ENCODE data around the gene FSTL3. TPM values are rescaled to one million over a fixed set of nuclear protein-coding genes. Genes with fewer than 3 reads are reported as not detected.
"Not testable (repeated sequence)": the region's sequence is repeated elsewhere in the genome, so short reads cannot be mapped to it uniquely, and the experiment has no call there.

Gene FSTL3
- polyA plus RNA-seq, 1 donor, result 17.8 TPM

DNA sequence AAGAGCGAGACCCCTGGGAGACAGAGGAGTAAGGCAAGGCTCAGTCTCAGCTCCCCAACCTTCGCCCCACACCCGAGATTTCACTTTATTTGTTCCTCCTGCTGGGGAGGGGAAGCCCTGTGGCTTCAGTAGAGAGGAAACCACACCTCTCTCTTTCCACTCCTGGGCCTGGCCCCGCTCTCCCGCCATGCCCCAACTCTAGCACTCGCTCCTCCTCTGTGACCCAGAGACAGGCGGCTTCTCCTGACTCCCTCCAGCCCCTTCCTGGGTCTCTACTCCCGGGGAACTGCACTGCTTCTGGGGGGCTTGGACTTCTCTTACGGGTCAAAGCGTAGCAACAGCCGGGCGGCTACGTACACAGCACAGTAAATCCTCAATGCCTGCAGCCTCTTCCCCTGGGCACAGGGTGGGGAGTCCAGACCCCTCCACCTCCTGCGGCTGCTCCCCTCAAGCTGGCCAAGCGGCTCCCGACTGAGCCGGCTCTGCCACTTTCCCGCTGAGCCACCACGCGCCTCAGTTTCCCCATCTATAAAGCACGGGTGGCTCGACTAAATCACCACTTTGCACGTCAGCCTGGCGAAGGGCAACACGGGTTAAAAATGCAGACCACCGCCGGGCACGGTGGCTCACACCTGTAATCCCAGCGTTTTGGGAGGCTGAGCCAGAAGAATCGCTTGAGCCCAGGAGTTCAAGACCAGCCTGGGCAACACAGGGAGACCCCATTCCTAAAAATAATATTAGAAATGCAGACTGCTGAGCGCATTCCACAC is 14.6 kb upstream of the FSTL3 start:
- DNase-seq (ENCODE audit: low read depth), result no peak

DNA sequence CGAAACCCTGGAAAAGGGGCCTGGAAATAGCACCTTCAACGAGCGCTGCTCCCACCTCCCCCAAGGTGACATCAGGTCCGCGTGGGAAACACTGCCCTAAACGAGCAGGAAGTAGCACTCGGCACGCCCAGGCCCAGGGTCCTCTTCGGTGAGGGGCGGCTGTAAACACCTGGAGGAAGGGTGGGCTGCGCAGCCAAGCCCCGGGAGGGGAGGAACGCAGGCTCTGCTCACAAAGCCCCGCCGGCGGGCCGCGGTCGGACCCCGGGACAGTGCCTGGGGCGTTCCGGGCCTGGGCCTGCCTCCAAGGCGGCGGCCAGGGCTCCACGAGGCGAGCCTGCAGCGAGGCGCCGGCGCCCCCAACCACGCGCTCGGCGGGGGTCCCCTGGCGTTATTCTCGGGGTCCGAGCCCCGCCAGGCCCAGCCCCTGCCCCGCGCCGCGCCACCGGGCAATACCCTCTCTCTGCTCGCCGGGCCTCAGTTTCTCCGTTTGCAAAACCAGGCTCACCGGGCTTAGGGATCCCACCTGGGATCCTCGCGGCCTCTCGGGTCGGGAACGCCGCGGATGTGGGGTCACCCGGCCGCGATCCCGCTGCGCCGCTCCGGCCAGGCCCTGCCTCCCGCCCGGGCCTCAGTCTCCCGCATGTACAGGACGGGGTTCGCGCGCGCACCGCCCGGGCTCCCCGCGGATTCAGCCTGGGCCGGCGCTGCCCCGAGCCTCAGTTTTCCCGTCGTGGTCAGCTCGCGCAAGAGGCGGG is 13.8 kb upstream of the FSTL3 start:
- no peak for DNase-seq (ENCODE audit: low read depth)

DNA sequence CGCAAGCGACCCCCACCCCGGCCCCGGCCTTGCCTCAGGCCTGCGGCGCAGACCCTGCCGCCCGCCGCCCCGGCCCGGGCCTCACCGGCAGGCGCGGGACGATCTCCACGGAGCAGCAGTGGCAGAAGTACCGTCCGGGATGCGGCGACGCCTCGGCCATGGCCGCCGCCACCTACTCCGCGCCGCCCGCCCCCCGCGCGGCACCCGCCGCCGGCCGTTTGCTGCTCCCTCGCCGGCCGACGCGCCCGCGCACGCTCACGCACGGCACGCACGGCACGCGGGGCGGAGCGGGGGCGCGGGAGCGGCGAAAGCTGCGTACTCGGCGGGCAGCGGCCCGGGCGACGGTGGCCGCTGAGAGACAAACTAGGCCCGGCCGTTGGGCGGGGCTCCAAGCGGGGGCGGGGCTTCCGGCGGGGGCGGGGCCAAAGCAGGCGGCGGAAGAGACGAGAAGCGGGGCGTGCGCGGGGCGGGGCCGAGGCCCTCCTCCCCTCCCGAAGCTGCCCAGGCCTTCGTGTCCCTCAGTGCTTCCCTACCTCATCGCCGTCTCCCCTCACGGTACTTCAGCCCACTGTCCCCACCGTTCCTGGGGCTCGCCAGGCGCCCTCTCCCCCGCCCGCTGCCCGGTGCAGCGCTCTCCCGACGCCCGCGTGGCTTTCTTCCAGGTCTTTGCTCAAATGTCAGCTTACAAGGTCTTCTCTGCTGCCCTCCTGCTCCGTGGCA is 13.1 kb upstream of the FSTL3 start, which contains the start of gene RNF126:
TSS of gene RNF126 (minus strand) at position 253 of the 720 bp plus-strand sequence. CDS start at position 160, 93 bp downstream.
- peak; percentile 71 for DNase-seq (ENCODE audit: low read depth)

DNA sequence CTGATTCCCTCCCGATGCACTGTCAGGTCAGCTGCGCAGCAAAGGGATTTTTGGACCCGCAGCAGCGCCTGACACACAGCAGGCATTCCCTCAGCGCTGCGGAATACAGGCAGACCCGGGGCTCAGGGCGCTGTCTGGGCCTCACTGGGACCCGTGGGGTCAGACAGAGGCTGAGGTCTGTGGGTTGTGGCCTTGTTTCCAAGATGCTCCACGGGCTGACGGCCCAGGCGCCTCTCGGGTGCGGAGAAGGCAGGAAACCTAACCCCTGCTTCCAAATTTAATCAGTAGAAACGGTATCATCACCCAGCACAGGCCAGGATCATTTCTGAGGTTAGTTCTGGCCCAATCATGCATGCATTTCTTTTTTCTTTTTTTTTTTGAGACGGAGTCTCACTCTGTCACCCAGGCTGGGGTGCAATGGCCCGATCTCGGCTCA is 12.5 kb upstream of the FSTL3 start:
- no peak for DNase-seq (ENCODE audit: low read depth)

DNA sequence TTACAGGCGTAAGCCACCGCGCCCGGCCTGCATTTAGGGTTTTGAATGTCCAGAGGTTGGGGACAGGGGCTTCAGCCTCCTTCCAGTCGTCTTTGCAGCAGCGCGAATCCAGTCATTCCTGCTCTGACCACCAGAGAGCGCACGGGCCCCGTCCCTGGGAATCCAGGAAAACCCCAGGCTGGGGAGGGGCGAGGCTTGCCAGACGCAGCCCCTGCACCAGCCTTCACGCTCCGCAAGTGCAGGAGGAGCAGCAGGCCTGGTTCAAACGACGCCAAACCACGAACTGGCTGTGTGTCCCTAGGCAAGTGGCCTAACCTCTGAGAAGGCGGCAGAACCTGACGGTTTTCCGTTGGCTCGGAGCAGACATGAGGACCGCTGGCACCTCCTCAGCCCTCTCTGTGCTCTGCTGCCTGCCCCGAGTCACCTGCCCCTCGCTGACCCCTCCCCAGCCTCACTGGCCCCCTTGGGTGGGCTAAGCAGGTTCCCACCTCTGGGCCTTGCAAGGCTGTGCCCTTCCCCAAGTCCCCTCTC is 11.2 kb upstream of the FSTL3 start:
- no peak for DNase-seq (ENCODE audit: low read depth)

DNA sequence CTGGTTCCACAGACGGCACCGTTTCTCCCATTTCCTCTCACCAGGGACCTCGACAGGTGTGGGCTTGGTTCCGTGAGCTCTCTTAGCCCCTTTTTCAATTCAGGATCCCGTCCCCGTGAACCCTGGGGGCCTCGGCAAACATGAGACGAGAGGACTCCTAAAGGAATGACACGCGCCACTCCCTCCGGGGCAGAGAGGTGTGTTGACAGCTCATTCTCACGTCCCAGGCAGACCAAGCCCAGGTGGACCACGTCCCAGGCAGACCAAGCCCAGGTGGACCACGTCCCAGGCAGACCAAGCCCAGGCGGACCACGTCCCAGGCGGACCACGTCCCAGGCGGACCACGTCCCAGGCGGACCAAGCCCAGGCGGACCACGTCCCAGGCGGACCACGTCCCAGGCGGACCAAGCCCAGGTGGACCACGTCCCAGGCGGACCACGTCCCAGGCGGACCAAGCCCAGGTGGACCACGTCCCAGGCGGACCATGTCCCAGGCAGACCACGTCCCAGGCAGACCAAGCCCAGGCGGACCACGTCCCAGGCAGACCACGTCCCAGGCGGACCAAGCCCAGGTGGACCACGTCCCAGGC is 9.1 kb upstream of the FSTL3 start:
- not testable (repeated sequence) for DNase-seq (ENCODE audit: low read depth)

DNA sequence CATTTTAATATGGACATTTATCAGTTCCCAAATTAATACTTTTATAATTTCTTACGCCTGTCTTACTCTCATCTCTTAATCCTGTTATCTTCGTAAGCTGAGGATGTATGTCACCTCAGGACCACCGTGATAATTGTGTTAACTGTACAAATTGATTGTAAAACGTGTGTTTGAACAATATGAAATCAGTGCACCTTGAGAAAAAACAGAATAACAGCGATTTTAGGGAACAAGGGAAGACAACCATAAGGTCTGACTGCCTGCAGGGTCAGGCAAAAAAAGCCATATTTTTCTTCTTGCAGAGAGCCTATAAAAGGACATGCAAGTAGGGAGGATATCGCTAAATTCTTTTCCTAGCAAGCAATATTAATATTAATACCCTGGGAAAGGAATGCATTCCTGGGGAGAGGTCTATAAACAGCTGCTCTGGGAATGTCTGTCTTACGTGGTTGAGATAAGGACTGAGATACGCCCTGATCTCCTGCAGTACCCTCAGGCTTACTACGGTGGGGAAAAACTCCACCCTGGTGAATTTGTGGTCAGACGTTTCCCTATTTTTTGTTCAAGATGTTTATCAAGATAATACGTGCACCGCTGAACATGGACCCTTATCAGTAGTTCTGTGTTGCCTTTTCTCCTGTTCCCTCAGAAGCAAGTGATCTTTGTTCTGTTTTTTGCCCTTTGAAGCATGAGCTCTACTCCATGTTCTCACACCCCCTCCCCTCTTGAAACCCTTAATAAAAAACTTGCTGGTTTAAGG is 7.3 kb upstream of the FSTL3 start:
- not testable (repeated sequence) for DNase-seq (ENCODE audit: low read depth)

DNA sequence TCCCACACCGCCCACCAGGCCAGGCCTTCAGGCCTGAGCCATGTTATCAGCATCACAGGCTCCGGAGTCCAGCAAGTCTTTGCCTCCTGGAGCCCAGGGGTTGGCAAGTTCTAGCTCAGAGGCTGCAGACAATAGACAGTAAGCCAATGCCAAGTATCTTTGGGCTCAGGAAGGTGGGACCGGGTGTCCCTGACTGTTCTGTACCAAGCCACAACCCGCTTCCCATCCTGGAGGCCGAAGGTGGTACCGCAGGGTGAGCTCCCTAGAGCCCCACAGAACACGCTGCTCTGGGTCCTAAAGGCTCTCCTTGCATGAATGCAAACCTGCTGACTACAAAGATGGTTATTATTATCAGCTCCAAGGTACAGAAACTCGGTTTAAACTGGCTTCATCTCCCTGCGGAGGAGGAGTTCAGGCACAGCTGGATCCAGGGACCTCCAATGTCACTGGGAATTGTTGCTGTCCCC is 5.5 kb upstream of the FSTL3 start:
- no peak for DNase-seq (ENCODE audit: low read depth)

DNA sequence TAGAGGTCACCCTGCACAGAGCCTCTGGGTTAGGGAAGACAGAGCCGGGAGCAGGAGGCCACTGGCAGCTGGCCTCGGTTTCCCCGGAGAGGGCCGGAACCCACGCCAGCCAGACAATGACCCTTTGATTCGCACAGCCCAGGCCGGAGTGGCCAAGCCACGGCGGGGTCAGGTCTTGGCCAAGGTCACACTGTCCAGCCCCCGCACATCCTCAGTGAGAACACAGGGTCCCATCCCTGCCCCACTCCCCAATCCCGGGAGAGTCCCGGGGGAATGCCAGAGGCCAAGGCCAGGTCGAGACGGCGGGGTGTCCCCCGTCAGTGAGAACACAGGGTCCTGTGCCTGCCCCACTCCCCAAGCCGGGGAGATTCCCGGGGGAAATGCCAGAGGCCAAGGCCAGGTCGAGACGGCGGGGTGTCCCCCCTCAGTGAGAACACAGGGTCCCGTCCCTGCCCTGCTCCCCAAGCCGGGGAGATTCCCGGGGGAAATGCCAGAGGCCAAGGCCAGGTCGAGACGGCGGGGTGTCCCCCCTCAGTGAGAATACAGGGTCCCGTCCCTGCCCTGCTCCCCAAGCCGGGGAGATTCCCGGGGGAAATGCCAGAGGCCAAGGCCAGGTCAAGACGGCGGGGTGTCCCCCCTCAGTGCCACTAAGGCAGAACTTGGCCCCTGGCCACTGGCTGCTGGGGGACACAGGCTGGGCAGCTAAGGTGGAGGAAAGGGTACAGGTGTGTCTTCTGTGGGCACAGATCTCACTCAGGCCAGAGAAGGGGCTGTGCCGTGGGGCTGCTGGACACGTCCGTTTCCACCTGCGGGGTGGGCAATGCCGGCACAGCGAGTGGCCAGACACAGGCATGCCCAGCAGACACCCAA is 1.7 kb upstream of the FSTL3 start:
- DNase-seq (ENCODE audit: low read depth), result no peak

DNA sequence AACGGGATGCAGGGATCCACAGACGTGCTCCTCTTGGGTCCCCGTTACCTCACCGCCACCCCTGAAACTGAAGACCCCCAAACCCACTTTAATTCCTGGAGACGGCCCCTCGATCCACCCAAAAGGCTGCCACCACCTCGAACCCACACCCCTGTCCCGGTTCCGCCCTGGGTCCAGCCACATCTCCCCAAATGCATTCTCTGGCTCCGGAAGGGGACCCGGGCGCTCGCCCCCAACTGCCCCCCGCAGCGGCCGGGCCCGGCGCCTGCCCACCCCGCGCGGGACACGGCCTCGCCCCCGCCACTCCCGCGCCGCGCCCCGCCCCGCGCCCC is 219 bp upstream of the FSTL3 start:
- DNase-seq (ENCODE audit: low read depth), result no peak

DNA sequence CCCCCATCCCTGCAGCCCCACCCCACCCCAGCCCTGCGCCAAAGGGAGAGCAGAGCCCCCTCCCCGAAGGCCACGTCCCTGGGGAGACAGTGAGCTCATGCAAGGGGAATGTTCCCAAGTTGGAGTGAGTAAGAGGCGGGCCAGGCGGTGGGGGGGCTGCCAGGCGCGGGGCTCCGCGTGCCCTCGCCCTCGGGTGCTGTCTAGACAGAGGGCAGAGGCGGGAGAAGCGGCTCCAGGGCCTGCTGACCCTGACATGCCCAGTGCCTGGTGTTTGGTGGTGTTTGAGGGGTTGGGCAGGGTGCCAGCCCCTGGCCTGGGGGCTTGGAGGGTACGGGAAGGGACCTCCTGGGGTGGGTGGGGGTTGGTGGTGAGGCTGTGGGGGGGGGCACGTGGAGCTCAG is 1.0 kb downstream of the FSTL3 start:
- DNase-seq (ENCODE audit: low read depth), result no peak

DNA sequence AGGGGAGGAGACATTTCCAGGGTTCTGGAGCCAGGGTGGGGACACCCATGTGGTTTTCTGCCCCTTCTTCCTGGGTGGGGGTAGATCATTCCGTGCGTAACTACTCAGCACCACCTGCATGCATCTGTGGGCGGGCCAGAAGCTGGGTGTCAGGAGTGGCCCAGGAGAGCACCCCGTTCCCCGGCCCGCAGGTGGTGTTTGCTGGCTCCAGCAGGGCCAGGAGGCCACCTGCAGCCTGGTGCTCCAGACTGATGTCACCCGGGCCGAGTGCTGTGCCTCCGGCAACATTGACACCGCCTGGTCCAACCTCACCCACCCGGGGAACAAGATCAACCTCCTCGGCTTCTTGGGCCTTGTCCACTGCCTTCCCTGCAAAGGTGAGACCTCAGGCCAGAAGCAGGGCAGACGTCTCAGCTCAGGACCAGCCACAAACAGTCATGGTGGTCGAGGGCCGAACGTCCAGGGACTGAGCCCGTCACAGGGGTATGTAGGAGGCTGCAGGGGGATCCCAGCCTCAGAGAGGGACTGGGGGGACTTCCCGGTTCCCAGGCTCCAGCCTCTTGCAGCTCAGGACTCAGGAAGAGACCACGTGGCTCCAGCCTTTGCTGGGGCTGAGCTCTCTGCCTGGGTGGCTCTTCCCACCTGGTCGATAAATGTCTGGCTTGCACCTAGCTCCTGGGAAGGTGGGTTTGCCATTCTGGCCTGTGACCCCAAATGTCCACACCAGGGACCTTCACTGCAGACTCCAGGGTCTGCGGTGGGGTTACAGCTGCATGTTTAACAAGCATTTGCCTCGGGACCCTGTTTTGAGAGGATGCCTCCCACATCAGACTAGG is 1.6 kb downstream of the FSTL3 start:
- no peak for DNase-seq (ENCODE audit: low read depth)

DNA sequence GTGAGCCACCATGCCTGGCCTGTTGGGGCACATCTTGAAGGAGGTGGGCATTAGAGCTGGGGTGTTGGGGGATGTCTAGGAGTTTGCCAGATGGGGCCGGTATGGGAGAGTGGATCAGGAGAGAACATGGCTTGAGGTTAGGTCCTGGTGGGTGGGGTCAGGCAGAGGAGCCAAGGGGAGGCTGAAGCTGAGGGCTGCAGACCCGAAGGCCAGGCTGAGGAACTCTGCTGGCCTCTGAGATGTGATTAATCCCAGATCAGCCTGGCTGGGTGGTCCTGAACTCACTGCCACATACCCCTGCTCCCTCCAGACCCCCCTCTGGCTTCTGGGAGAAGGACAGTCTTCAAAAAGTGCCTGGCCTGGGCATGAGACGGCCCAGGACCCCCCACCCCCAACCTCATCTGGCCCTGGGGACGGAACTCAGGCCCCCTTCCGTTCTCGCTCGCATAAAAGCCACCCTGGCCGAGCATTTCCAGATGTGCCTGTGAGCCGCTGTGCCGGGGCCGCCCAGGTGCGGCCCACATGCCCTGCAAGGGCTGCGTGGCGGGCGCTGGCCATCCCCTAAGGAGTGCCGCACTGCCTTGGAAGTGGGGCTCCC is 2.7 kb downstream of the FSTL3 start:
- no peak for DNase-seq (ENCODE audit: low read depth)

DNA sequence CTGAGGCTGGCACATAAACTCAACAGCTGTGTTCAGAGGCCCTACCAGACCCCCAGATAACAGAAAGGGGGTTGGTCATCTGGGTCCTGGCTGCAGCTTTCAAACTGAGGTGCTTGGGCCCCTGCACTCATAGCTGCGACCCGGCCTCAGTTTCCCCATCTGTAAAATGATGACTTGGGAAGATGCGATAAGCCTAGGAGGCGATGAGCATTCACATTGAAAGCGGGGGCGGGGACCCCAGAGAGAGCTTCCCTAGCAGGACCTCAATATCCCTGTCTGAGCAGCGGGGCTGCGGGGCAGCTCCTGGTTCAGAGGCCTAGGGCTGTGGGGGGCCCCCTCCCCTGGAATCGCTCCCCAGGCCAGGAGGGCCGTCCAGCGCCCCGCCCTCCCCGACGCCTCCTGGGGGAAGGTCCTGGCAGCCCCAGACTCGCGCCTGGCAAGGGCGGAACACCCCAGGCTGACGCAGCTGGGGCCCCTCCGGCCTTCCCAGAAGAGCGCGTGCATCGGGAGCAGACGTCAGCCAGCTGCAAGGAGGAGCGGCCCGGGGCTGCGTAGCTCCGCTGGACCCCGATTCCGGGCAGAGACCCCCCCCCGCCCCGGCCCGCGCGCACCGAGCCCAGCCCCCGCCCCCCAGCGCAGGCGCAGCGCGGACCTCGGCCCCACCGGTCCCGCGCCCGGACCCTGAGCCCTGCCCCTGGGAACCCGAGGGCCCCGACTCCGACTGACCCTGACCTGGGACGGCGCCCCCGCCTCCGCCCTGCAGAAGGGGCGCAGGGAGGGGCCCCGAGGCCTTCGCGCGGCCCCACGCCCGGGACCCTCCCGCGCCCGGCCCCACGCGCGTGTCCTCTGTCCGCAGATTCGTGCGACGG is 3.5 kb downstream of the FSTL3 start:
- no peak for DNase-seq (ENCODE audit: low read depth)

DNA sequence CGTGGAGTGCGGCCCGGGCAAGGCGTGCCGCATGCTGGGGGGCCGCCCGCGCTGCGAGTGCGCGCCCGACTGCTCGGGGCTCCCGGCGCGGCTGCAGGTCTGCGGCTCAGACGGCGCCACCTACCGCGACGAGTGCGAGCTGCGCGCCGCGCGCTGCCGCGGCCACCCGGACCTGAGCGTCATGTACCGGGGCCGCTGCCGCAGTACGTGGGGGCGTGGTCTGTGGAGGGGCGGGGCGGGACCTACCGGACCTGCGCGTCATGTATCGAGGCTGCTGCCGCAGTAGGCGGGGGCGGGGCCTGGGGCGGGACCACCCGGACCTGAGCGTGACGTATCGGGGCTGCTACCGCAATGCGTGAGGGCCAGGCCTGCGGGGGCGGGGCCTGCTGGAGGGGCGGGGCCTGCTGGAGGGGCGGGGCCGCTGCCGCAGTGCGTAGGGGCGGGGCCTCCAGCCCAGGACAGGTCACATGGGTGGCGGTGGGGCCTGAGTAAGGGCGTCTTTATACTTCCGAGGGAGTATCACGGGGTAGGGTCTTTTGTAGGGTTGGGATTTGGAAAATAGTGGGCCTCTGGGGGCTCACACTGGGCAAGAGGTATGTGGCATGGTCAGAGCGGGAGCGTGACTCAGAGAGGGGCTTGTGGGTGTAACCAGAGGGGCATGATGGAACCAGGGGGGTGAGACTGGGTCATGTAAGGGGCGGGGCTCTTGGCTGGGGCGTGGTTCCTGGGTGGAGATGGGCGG is 4.3 kb downstream of the FSTL3 start:
- peak; percentile 77 for DNase-seq (ENCODE audit: low read depth)

DNA sequence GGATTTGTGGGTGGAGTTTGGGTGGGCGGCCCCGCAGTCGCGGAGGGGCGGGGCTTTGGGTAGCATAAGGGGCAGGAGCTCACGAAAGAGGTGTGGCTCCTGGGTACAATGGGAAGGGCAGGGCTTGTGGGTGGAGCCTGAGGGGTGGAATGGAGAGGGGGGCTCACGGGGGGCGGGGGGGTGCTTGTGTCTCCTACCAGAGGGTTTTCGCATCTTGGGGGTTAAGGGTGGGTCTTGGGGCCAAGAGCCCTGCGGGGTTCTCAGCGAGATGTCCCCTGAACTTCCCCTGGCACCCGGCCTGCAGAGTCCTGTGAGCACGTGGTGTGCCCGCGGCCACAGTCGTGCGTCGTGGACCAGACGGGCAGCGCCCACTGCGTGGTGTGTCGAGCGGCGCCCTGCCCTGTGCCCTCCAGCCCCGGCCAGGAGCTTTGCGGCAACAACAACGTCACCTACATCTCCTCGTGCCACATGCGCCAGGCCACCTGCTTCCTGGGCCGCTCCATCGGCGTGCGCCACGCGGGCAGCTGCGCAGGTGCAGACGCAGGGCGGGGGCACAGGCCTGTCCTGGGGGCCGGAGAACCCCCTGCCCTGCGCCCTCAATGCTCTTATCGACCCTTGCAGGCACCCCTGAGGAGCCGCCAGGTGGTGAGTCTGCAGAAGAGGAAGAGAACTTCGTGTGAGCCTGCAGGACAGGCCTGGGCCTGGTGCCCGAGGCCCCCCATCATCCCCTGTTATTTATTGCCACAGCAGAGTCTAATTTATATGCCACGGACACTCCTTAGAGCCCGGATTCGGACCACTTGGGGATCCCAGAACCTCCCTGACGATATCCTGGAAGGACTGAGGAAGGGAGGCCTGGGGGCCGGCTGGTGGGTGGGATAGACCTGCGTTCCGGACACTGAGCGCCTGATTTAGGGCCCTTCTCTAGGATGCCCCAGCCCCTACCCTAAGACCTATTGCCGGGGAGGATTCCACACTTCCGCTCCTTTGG is 5.1 kb downstream of the FSTL3 start:
- no peak for DNase-seq (ENCODE audit: low read depth)
